Neuronal stem cell (in vitro differentiated cells): ENCODE results near the gene HECW1.

Source experiments
- DNase-seq: peaks from one replicate; pipeline ENCODE4 v3.0.0-alpha.2; 2013; ENCODE audit warnings: low spot score
- H2AFZ ChIP-seq: one replicate; pipeline ENCODE4 v1.6.1; 2013; ENCODE audit warnings: mild to moderate bottlenecking, low read length, inconsistent platforms
- H2AK5ac ChIP-seq: 2 replicates; pipeline ENCODE4 v1.6.1; 2013; ENCODE audit warnings: low read depth, mild to moderate bottlenecking, inconsistent platforms, low read length, moderate library complexity, mixed read lengths
- H2BK120ac ChIP-seq: 2 replicates; pipeline ENCODE4 v1.6.1; 2013; ENCODE audit warnings: low read depth, mild to moderate bottlenecking, inconsistent platforms, low read length, moderate library complexity, mixed read lengths
- H2BK12ac ChIP-seq: one replicate; pipeline ENCODE4 v1.6.1; 2013; ENCODE audit warnings: low read length, inconsistent platforms
- H2BK15ac ChIP-seq: 2 replicates; pipeline ENCODE4 v1.6.1; 2013; ENCODE audit warnings: mild to moderate bottlenecking, low read length, inconsistent platforms, mixed read lengths
- H2BK5ac ChIP-seq: one replicate; pipeline ENCODE4 v1.6.1; 2013; ENCODE audit warnings: inconsistent platforms, mild to moderate bottlenecking, low read length, moderate library complexity
- H3K14ac ChIP-seq: one replicate; pipeline ENCODE4 v1.6.1; 2013; ENCODE audit warnings: low read length, inconsistent platforms
- H3K18ac ChIP-seq: 2 replicates; pipeline ENCODE4 v1.6.1; 2013; ENCODE audit warnings: low read length, inconsistent platforms
- H3K23ac ChIP-seq: 2 replicates; pipeline ENCODE4 v1.6.1; 2013; ENCODE audit warnings: low read depth, mild to moderate bottlenecking, mixed read lengths, low read length, inconsistent platforms; ENCODE audit not compliant: poor library complexity
- H3K27ac ChIP-seq: replicated peaks from 3 replicates; pipeline ENCODE4 v1.5.1; 2013; ENCODE audit warnings: low read length, inconsistent platforms
- H3K27me3 ChIP-seq, 3 experiments: 2 replicates each; pipeline ENCODE4 v1.6.1; 2013; ENCODE audit warnings: low read length in 3 of 3, mild to moderate bottlenecking in 2 of 3, inconsistent platforms in 1 of 3, low read depth in 1 of 3, mixed read lengths in 1 of 3, moderate library complexity in 1 of 3; ENCODE audit not compliant: control insufficient read depth in 3 of 3, insufficient read depth in 3 of 3
- H3K36me3 ChIP-seq, 2 donors: replicated peaks in 1 of 2; 2 replicates each; pipeline ENCODE4 v1.6.1; 2013; ENCODE audit warnings: low read length in 2 of 2; ENCODE audit not compliant: control insufficient read depth in 2 of 2, insufficient read depth in 2 of 2
- H3K4ac ChIP-seq: 2 replicates; pipeline ENCODE4 v1.6.1; 2013; ENCODE audit warnings: inconsistent platforms, mild to moderate bottlenecking, low read length, moderate library complexity
- H3K4me1 ChIP-seq, 2 donors: 1 replicate in 1 of 2; 2 replicates in 1 of 2; pipeline ENCODE4 v1.6.1; 2013; ENCODE audit warnings: low read length in 2 of 2, low read depth in 1 of 2; ENCODE audit not compliant: control insufficient read depth in 2 of 2, insufficient read depth in 1 of 2
- H3K4me2 ChIP-seq: one replicate; pipeline ENCODE4 v1.6.1; 2013; ENCODE audit warnings: mild to moderate bottlenecking, low read length, inconsistent platforms; ENCODE audit not compliant: insufficient read depth, poor library complexity, severe bottlenecking
- H3K4me3 ChIP-seq, 2 donors: 2 replicates each; pipeline ENCODE4 v1.5.1; 2013; ENCODE audit warnings: low read length in 2 of 2, mild to moderate bottlenecking in 2 of 2, inconsistent platforms in 1 of 2, moderate library complexity in 1 of 2
- H3K79me1 ChIP-seq: one replicate; pipeline ENCODE4 v1.6.1; 2013; ENCODE audit warnings: low read depth, mild to moderate bottlenecking, inconsistent platforms, low read length, moderate library complexity
- H3K9ac ChIP-seq: one replicate; pipeline ENCODE4 v1.6.1; 2013; ENCODE audit warnings: mild to moderate bottlenecking, low read depth, low read length, inconsistent platforms; ENCODE audit not compliant: poor library complexity
- H3K9me3 ChIP-seq, 2 donors: replicated peaks in 1 of 2; 2 replicates each; pipeline versions ENCODE3 to v1.6.1; 2013; ENCODE audit warnings: low read length in 2 of 2, mild to moderate bottlenecking in 2 of 2, inconsistent platforms in 1 of 2, low read depth in 1 of 2, mixed read lengths in 1 of 2, moderate library complexity in 1 of 2; ENCODE audit not compliant: control insufficient read depth in 2 of 2, insufficient read depth in 1 of 2
- H4K8ac ChIP-seq: one replicate; pipeline ENCODE4 v1.6.1; 2013; ENCODE audit warnings: low read depth, mild to moderate bottlenecking, inconsistent platforms, low read length, moderate library complexity
- H4K91ac ChIP-seq: one replicate; pipeline ENCODE4 v1.6.1; 2013; ENCODE audit warnings: low read length, low read depth, mild to moderate bottlenecking, inconsistent platforms; ENCODE audit not compliant: poor library complexity
- whole genome bisulfite sequencing, 2 donors: extraction: QIAGEN DNeasy Blood & Tissue Kit; methylation state at CpG; one replicate each; pipeline ENCODE4 v1.1.7; 2013; ENCODE audit warnings: missing lambda C conversion rate in 2 of 2, mixed read lengths in 1 of 2; ENCODE audit not compliant: insufficient read length in 2 of 2, insufficient replicate concordance in 1 of 2; ENCODE audit errors: extremely low coverage in 2 of 2; 5-methylcytosine and 5-hydroxymethylcytosine counted together

HECW1 gene

DNA sequence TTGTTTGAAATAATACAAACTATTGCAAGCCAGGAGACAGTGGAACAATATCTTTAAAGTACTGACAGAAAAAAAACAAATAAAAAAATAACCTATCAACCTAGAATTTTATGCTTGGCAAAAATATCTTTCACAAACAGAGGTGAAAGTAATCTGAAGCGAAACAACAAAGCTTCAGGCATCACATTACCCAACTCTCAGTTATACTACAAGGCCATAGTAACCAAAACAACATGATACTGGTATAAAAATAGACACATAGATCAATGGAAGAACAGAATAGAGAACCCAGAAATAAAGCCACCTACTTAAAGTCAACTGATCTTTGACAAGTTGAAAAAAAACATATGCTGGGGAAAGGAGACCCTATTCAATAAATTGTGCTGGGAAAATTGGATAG is 26.5 kb upstream of the HECW1 start:
- no peak overlapping the region for H2AK5ac ChIP-seq
- WGBS, 2 donors, result no CpG with 5 or more reads among the region's 1 CpG
- no peak overlapping the region for H3K4me2 ChIP-seq
- no peak for DNase-seq
- H3K27me3 ChIP-seq, result peaks cover 0 to 9% (median 0%) of the 10 kb centered on the region in 3 experiments
- H3K4ac ChIP-seq, result no peak overlapping the region
- H2BK15ac ChIP-seq, result no peak overlapping the region
- H3K18ac ChIP-seq, result no peak overlapping the region
- no peak overlapping the region for H4K8ac ChIP-seq
- no peak overlapping the region for H3K4me3 ChIP-seq
- no peak overlapping the region for H3K23ac ChIP-seq
- no peak overlapping the region for H2BK5ac ChIP-seq
- no peak overlapping the region for H4K91ac ChIP-seq
- H3K79me1 ChIP-seq, result no peaks in the 10 kb centered on the region
- no peak overlapping the region for H3K9ac ChIP-seq
- no peak overlapping the region for H3K27ac ChIP-seq
- H3K9me3 ChIP-seq, result no peaks in the 10 kb centered on the region
- H2BK120ac ChIP-seq, result no peak overlapping the region
- peaks cover 0 to 2% of the 10 kb centered on the region in 2 donors for H3K4me1 ChIP-seq
- no peaks in the 10 kb centered on the region for H3K36me3 ChIP-seq
- no peak overlapping the region for H3K14ac ChIP-seq
- no peak overlapping the region for H2AFZ ChIP-seq
- no peak overlapping the region for H2BK12ac ChIP-seq

DNA sequence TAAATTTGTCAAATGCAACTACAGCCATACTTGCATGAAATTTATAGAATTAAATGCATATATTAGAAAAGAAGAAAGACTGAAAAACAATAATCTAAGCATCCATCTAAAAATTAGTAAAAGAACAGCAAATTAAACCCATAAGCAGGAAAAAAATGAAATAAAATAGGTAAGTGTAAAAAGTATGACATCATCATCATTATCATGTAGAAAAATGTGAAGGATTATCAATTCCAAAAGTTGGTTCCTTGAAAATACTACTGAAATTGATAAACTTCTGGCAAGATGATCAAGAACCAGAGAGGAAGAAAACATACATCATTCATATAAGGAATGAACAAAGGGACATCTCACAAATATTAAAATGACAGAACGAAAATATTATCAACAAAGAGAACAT is 19.6 kb upstream of the HECW1 start:
- H2AFZ ChIP-seq, result no peak overlapping the region
- H3K9ac ChIP-seq, result no peak overlapping the region
- no peak overlapping the region for H3K4me2 ChIP-seq
- no peak for DNase-seq
- no peak overlapping the region for H2BK12ac ChIP-seq
- no CpG with 5 or more reads among the region's 1 CpG for WGBS, 2 donors
- no peaks in the 10 kb centered on the region for H3K4me1 ChIP-seq
- H2BK5ac ChIP-seq, result no peak overlapping the region
- H2AK5ac ChIP-seq, result no peak overlapping the region
- H2BK15ac ChIP-seq, result no peak overlapping the region
- H2BK120ac ChIP-seq, result no peak overlapping the region
- H3K4me3 ChIP-seq, result no peak overlapping the region
- H3K4ac ChIP-seq, result no peak overlapping the region
- no peak overlapping the region for H3K27ac ChIP-seq
- H3K14ac ChIP-seq, result no peak overlapping the region
- no peak overlapping the region for H3K23ac ChIP-seq
- no peak overlapping the region for H3K18ac ChIP-seq
- no peaks in the 10 kb centered on the region for H3K36me3 ChIP-seq
- no peaks in the 10 kb centered on the region for H3K79me1 ChIP-seq
- H3K27me3 ChIP-seq, result peaks cover 0 to 3% (median 0%) of the 10 kb centered on the region in 3 experiments
- H4K91ac ChIP-seq, result no peak overlapping the region
- no peak overlapping the region for H4K8ac ChIP-seq
- no peaks in the 10 kb centered on the region for H3K9me3 ChIP-seq

DNA sequence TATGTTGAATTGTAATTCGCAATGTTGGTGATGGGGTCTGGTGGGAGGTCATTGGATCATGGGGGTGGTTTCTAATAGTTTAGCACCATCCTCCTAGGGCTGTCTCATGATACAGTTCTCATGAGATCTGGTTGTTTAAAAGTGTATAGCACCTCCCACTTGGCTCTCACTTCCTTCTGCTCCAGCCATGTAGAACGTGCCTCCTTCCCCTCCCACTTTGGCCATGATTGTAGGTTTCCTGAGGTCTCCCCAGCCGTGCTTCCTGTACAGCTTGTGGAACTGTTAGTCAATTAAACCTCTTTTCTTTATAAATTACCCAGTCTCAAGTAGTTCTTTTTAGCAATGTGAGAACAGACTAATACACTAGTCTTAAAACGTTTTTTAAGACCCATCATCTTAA is 15.6 kb upstream of the HECW1 start:
- H2AK5ac ChIP-seq, result no peak overlapping the region
- H2BK120ac ChIP-seq, result no peak overlapping the region
- no peak overlapping the region for H3K14ac ChIP-seq
- no peak overlapping the region for H3K4ac ChIP-seq
- H4K91ac ChIP-seq, result no peak overlapping the region
- no peak overlapping the region for H3K4me2 ChIP-seq
- H3K9me3 ChIP-seq, result no peaks in the 10 kb centered on the region
- H3K23ac ChIP-seq, result no peak overlapping the region
- DNase-seq, result no peak
- H2BK15ac ChIP-seq, result no peak overlapping the region
- H3K4me1 ChIP-seq, result no peaks in the 10 kb centered on the region
- WGBS, 2 donors, result no CpG with 5 or more reads among the region's 4 CpGs
- H2BK5ac ChIP-seq, result no peak overlapping the region
- no peak overlapping the region for H3K9ac ChIP-seq
- H3K36me3 ChIP-seq, result no peaks in the 10 kb centered on the region
- no peak overlapping the region for H3K27ac ChIP-seq
- no peak overlapping the region for H2AFZ ChIP-seq
- no peak overlapping the region for H3K18ac ChIP-seq
- no peak overlapping the region for H4K8ac ChIP-seq
- H3K79me1 ChIP-seq, result no peaks in the 10 kb centered on the region
- no peak overlapping the region for H3K4me3 ChIP-seq
- H2BK12ac ChIP-seq, result no peak overlapping the region
- peaks cover 0 to 2% (median 0%) of the 10 kb centered on the region in 3 experiments for H3K27me3 ChIP-seq

DNA sequence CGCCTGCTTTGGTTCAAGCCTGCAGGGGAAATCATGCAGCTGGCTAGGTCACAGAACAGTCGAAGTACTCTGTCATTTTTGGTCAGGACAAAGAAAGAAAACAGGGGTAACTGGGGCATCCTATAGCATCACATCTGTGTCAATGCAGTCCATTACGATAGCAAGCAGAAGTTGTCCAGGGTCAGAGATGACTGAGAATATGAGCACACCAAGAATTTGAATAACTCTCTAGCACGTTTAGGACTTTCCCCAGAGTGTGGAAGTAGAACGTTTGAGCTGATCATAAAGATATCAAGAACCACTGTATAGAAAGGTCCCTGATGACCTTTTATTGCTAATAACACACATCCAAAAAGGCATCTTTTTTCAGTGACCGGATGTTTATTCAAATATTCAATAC is 12.7 kb upstream of the HECW1 start:
- no peaks in the 10 kb centered on the region for H3K79me1 ChIP-seq
- no peak overlapping the region for H3K4me2 ChIP-seq
- no peak overlapping the region for H2BK15ac ChIP-seq
- no peak overlapping the region for H3K27ac ChIP-seq
- no peak for DNase-seq
- H2BK12ac ChIP-seq, result no peak overlapping the region
- H3K4me1 ChIP-seq, result no peaks in the 10 kb centered on the region
- H2BK120ac ChIP-seq, result no peak overlapping the region
- no peak overlapping the region for H3K4me3 ChIP-seq
- H4K91ac ChIP-seq, result no peak overlapping the region
- no peak overlapping the region for H2AK5ac ChIP-seq
- H2AFZ ChIP-seq, result no peak overlapping the region
- WGBS, 2 donors, result no CpG with 5 or more reads among the region's 6 CpGs
- H3K14ac ChIP-seq, result no peak overlapping the region
- H3K9me3 ChIP-seq, result no peaks in the 10 kb centered on the region
- no peak overlapping the region for H3K23ac ChIP-seq
- H3K36me3 ChIP-seq, result no peaks in the 10 kb centered on the region
- H3K9ac ChIP-seq, result no peak overlapping the region
- no peak overlapping the region for H2BK5ac ChIP-seq
- no peak overlapping the region for H3K4ac ChIP-seq
- H3K27me3 ChIP-seq, result no peaks in the 10 kb centered on the region
- no peak overlapping the region for H4K8ac ChIP-seq
- no peak overlapping the region for H3K18ac ChIP-seq
